ENCODE data around the gene CDH9. TPM values are rescaled to one million over a fixed set of nuclear protein-coding genes. Genes with fewer than 3 reads are reported as not detected.

CDH9 gene, protein sequence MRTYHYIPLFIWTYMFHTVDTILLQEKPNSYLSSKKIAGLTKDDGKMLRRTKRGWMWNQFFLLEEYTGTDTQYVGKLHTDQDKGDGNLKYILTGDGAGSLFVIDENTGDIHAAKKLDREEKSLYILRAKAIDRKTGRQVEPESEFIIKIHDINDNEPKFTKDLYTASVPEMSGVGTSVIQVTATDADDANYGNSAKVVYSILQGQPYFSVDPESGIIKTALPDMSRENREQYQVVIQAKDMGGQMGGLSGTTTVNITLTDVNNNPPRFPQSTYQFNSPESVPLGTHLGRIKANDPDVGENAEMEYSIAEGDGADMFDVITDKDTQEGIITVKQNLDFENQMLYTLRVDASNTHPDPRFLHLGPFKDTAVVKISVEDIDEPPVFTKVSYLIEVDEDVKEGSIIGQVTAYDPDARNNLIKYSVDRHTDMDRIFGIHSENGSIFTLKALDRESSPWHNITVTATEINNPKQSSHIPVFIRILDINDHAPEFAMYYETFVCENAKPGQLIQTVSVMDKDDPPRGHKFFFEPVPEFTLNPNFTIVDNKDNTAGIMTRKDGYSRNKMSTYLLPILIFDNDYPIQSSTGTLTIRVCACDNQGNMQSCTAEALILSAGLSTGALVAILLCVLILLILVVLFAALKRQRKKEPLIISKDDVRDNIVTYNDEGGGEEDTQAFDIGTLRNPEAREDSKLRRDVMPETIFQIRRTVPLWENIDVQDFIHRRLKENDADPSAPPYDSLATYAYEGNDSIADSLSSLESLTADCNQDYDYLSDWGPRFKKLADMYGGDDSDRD
- total RNA-seq (not detected), polyA plus RNA-seq (not detected)

DNA sequence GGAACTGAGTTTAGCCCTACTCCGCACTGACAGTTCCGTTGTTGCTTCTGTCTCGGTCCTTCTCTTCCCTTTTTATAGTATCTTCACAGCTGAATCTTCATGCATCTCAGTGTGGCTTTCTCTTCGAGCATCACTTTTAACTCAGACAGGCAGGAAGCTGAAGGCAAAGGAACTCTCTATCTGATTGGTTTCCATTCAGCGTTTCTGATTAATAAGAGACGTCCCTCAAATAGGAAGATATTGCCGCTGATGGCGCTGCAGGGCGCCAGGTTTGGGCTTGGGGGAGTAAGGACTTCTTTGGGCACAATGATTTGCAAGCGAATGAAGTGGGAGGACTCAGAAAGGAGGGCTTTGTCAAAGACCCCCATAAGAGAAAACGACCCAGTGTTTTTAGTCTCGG, at the start of gene CDH9:
CDH9 (minus strand) TSS at position 111 of the 400 bp plus-strand sequence. CDS start 50,253 bp downstream, outside the sequence.
- Histone ChIP-seq H3K4me3 (ENCODE audit: low read length) (no peak within 1 kb of the TSS), H3K36me3 (ENCODE audit: insufficient read depth, low read length) (no peaks in the 10 kb centered on the region), H3K27me3 (ENCODE audit: insufficient read depth, low read length, poor library complexity, severe bottlenecking) (no peaks in the 10 kb centered on the region), H3K4me1 (ENCODE audit: insufficient read depth, low read length) (no peaks in the 10 kb centered on the region), H3K9me3 (ENCODE audit: low read length) (no peaks in the 10 kb centered on the region), H3K27ac (ENCODE audit: low read depth, low read length) (no peak within 1 kb of the TSS)
- POLR2A ChIA-PET, result no interaction called here
- H3K4me3 Mint-ChIP-seq, result no peak within 1 kb of the TSS
- DNase-seq, result no peak
- CTCF ChIA-PET, result no interaction called here
- H3K4me1 Mint-ChIP-seq, result no peaks in the 10 kb centered on the region
- peaks cover 0 to 1% of the 10 kb centered on the region in 2 donors for H3K27me3 Mint-ChIP-seq
- H3K9me3 Mint-ChIP-seq, result peaks cover 0 to 21% (median 7%) of the 10 kb centered on the region in 5 donors
- no peaks in the 10 kb centered on the region for H3K36me3 Mint-ChIP-seq
- H3K27ac Mint-ChIP-seq, result no peak within 1 kb of the TSS

DNA sequence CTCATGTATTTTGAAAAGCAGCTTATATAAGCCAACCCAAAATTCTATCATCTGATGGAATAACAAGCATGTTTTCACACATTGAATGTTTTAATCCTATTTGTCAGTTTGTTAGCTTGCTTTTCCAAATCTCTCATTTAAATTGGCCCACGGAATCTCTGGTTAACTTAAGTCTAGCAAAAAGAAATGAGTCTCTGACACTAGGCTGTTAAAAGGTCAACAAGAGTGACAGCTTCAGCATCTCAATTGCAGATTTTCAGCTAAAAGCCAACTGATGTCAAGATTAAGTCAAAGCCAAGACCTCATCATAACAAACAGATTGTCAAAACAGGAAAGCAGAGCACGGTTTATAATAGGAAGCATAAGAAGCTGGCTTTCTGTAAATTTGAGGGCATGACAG, 49.4 kb upstream of the CDH9 start:
- H3K27ac Mint-ChIP-seq, result no peak overlapping the region
- DNase-seq, result no peak
- no peak overlapping the region for H3K4me3 Mint-ChIP-seq
- Histone ChIP-seq H3K4me3 (ENCODE audit: low read length) (no peak overlapping the region), H3K9me3 (ENCODE audit: low read length) (no peaks in the 10 kb centered on the region), H3K27me3 (ENCODE audit: insufficient read depth, low read length, poor library complexity, severe bottlenecking) (no peaks in the 10 kb centered on the region), H3K36me3 (ENCODE audit: insufficient read depth, low read length) (no peaks in the 10 kb centered on the region), H3K27ac (ENCODE audit: low read depth, low read length) (no peak overlapping the region), H3K4me1 (ENCODE audit: insufficient read depth, low read length) (no peaks in the 10 kb centered on the region)
- H3K9me3 Mint-ChIP-seq, result peaks cover 0 to 27% (median 11%) of the 10 kb centered on the region in 5 donors
- POLR2A ChIA-PET, result no interaction called here
- CTCF ChIA-PET, result no interaction called here
- no peaks in the 10 kb centered on the region for H3K36me3 Mint-ChIP-seq
- no peaks in the 10 kb centered on the region for H3K27me3 Mint-ChIP-seq
- no peaks in the 10 kb centered on the region for H3K4me1 Mint-ChIP-seq

DNA sequence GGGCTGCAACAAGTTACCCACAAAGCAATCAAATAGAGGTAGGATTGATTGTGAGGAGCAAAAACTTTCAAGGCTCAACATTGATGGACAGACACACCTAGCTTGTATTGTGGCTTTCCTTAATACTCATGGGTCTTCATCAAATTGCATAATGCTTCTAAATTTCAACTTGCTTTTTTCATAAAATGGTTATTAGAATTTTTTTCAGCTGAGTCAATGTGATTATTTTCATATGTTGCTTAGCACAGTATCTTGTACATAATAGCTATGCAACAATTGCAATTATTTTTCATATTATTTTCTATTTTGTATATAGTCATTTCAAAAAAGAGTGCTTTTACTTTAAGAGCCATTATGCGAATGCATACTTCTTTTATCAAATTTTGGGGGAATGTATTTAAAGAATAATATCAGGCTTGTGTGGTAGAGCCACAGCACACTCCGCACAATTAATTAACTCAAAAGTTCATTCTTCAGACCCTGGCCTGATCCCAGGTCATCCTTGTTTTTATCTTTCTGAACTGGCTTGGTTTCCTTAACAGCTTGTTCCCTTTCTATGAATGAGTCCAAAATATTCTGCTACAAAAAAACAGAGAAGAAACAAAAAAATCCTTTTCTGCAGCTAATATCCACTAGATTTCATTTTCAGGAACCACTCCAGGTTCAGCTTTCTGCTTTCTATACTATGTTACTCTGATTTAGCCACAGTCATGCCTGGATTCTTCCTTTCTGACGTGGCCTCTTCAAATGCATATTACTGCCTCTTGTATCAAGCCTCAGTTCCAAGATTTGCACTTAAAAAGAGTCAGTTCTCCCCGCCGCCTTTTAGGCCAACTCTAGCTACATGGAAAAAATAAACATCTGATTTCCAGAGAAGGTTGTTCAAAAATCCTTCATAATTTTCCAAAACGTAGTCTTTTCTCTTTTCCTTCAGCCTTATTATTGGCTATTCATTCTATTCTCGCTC, 45.3 kb upstream of the CDH9 start:
- CTCF ChIA-PET, result no interaction called here

DNA sequence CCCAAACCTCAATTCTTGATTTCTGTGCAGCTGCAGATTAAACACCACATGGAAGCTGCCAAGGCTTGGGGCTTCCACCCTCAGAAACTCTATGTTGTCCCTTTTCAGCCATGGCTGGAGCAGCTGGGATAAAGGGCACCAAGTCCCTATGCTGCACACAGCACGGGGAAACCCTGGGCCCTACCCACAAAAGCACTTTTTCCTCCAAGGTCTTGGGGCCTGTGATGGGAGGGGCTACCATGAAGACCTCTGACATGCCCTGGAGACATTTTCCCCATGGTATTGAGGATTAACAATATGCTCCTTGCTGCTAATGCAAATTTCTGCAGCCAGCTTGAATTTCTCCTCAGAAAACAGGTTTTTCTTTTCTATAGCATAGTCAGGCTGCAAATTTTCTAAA, 41.8 kb upstream of the CDH9 start:
- Histone ChIP-seq H3K4me3 (ENCODE audit: low read length) (no peak overlapping the region), H3K27ac (ENCODE audit: low read depth, low read length) (no peak overlapping the region), H3K9me3 (ENCODE audit: low read length) (no peaks in the 10 kb centered on the region), H3K27me3 (ENCODE audit: insufficient read depth, low read length, poor library complexity, severe bottlenecking) (no peaks in the 10 kb centered on the region), H3K4me1 (ENCODE audit: insufficient read depth, low read length) (no peaks in the 10 kb centered on the region), H3K36me3 (ENCODE audit: insufficient read depth, low read length) (no peaks in the 10 kb centered on the region)
- Mint-ChIP-seq H3K4me3 (no peak overlapping the region), H3K36me3 (no peaks in the 10 kb centered on the region), H3K27ac (no peak overlapping the region), H3K4me1 (no peaks in the 10 kb centered on the region), H3K27me3 (no peaks in the 10 kb centered on the region), H3K9me3 (peaks cover 11 to 36% (median 15%) of the 10 kb centered on the region in 5 donors)
- POLR2A ChIA-PET, result no interaction called here
- DNase-seq, result no peak
- CTCF ChIA-PET, result no interaction called here

More for the DNA sequence above, 45.3 kb upstream of the CDH9 start:
- H3K4me1 Mint-ChIP-seq, result no peaks in the 10 kb centered on the region
- no peak for DNase-seq
- Histone ChIP-seq H3K4me1 (ENCODE audit: insufficient read depth, low read length) (no peaks in the 10 kb centered on the region), H3K36me3 (ENCODE audit: insufficient read depth, low read length) (no peaks in the 10 kb centered on the region), H3K27ac (ENCODE audit: low read depth, low read length) (no peak overlapping the region), H3K9me3 (ENCODE audit: low read length) (no peaks in the 10 kb centered on the region), H3K4me3 (ENCODE audit: low read length) (no peak overlapping the region), H3K27me3 (ENCODE audit: insufficient read depth, low read length, poor library complexity, severe bottlenecking) (no peaks in the 10 kb centered on the region)
- H3K4me3 Mint-ChIP-seq, result no peak overlapping the region
- no peaks in the 10 kb centered on the region for H3K36me3 Mint-ChIP-seq
- POLR2A ChIA-PET, result no interaction called here
- H3K27me3 Mint-ChIP-seq, result no peaks in the 10 kb centered on the region
- H3K9me3 Mint-ChIP-seq, result peaks cover 6 to 18% (median 11%) of the 10 kb centered on the region in 5 donors
- H3K27ac Mint-ChIP-seq, result no peak overlapping the region

DNA sequence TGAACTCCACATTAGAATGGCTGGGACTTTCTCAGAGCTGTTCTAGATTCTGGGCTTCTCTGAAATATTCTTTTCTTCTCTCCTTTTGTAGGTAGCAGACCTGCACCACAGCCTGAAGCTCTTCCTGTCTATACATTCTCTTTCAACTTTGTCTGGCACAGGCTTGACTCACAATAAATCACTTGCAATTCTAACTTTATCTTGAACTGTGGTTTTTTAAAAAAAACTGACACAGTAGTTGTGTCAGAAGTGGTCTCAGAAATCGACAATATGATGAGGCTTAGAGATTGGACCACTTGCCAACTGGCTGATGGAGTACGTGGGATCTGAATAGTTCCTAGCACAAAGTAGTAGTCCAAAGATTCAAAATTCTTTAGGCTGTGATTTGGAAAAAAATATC, 24.1 kb upstream of the CDH9 start:
- POLR2A ChIA-PET, result no interaction called here
- H3K27me3 Mint-ChIP-seq, result no peaks in the 10 kb centered on the region

DNA sequence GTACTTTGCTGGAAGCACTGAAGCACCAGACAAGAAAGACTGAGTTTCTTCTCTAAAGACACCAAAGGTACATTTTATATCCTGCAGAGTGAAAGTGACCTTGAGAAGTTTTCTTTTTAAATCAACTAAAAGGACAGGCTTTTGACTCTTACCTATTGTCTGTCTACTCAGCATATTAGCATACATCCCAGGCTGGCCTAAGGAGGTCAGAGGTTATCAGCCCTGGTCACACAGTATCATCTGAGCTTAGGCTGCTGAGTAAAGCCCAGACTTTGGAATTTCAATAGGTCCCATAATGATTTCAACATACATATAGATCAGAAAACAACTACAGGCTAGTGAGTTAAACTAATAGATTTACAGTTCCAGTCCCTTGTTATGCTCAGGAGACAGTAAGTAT, 10.1 kb upstream of the CDH9 start:
- POLR2A ChIA-PET, result no interaction called here
- no peaks in the 10 kb centered on the region for H3K4me1 ChIP-seq (ENCODE audit: insufficient read depth, low read length)
- no peaks in the 10 kb centered on the region for H3K27me3 Mint-ChIP-seq

More for the DNA sequence above, 24.1 kb upstream of the CDH9 start:
- DNase-seq, result no peak
- Histone ChIP-seq H3K4me1 (ENCODE audit: insufficient read depth, low read length) (no peaks in the 10 kb centered on the region), H3K4me3 (ENCODE audit: low read length) (no peak overlapping the region), H3K9me3 (ENCODE audit: low read length) (no peaks in the 10 kb centered on the region), H3K27ac (ENCODE audit: low read depth, low read length) (no peak overlapping the region), H3K27me3 (ENCODE audit: insufficient read depth, low read length, poor library complexity, severe bottlenecking) (no peaks in the 10 kb centered on the region), H3K36me3 (ENCODE audit: insufficient read depth, low read length) (no peaks in the 10 kb centered on the region)
- H3K4me3 Mint-ChIP-seq, result no peak overlapping the region
- H3K27ac Mint-ChIP-seq, result no peak overlapping the region
- H3K4me1 Mint-ChIP-seq, result no peaks in the 10 kb centered on the region
- CTCF ChIA-PET, result no interaction called here
- peaks cover 8 to 45% (median 12%) of the 10 kb centered on the region in 5 donors for H3K9me3 Mint-ChIP-seq
- no peaks in the 10 kb centered on the region for H3K36me3 Mint-ChIP-seq

DNA sequence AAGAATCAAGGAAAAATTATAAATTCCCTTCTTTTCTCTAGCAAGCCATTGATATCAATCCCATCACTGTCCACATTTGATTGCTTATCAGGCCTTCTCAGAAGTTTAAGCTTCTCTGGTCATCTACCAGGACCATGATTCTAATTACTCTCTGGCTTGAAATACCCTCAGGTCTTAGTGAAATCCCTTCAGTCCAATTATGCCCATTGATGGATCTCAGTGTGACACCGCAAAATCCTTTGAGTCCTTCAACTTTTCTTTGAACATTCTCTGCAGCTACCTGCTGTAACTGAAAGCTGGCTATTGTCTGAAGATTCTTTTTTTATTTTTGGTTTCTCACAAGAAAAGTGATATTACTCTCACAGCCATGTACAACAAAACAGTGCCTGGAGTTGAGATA, 3.0 kb upstream of the CDH9 start:
- no peak overlapping the region for H3K4me3 Mint-ChIP-seq
- DNase-seq, result no peak
- Histone ChIP-seq H3K9me3 (ENCODE audit: low read length) (no peaks in the 10 kb centered on the region), H3K4me3 (ENCODE audit: low read length) (no peak overlapping the region), H3K27ac (ENCODE audit: low read depth, low read length) (no peak overlapping the region), H3K4me1 (ENCODE audit: insufficient read depth, low read length) (no peaks in the 10 kb centered on the region), H3K27me3 (ENCODE audit: insufficient read depth, low read length, poor library complexity, severe bottlenecking) (no peaks in the 10 kb centered on the region), H3K36me3 (ENCODE audit: insufficient read depth, low read length) (no peaks in the 10 kb centered on the region)
- POLR2A ChIA-PET, result no interaction called here
- H3K4me1 Mint-ChIP-seq, result no peaks in the 10 kb centered on the region
- no peak overlapping the region for H3K27ac Mint-ChIP-seq
- CTCF ChIA-PET, result no interaction called here
- peaks cover 0 to 30% (median 7%) of the 10 kb centered on the region in 5 donors for H3K9me3 Mint-ChIP-seq
- H3K36me3 Mint-ChIP-seq, result no peaks in the 10 kb centered on the region
- peaks cover 0 to 1% of the 10 kb centered on the region in 2 donors for H3K27me3 Mint-ChIP-seq

More for the DNA sequence above, 10.1 kb upstream of the CDH9 start:
- DNase-seq, result no peak
- Histone ChIP-seq H3K27me3 (ENCODE audit: insufficient read depth, low read length, poor library complexity, severe bottlenecking) (no peaks in the 10 kb centered on the region), H3K27ac (ENCODE audit: low read depth, low read length) (no peak overlapping the region), H3K9me3 (ENCODE audit: low read length) (no peaks in the 10 kb centered on the region), H3K36me3 (ENCODE audit: insufficient read depth, low read length) (no peaks in the 10 kb centered on the region), H3K4me3 (ENCODE audit: low read length) (no peak overlapping the region)
- CTCF ChIA-PET, result no interaction called here
- Mint-ChIP-seq H3K4me1 (no peaks in the 10 kb centered on the region), H3K9me3 (peaks cover 5 to 39% (median 12%) of the 10 kb centered on the region in 5 donors), H3K36me3 (no peaks in the 10 kb centered on the region), H3K27ac (no peak overlapping the region), H3K4me3 (no peak overlapping the region)
